ENCODE results near the gene FER.

FER gene

GRCh38 chr5:109078448-109078847, 330.8 kb downstream of the FER start:
- no peak overlapping the region for H3K4me3 ChIP-seq (replicated peaks; ENCODE audit: low read depth, low read length)
- TF ChIP-seq, protein P1, sequence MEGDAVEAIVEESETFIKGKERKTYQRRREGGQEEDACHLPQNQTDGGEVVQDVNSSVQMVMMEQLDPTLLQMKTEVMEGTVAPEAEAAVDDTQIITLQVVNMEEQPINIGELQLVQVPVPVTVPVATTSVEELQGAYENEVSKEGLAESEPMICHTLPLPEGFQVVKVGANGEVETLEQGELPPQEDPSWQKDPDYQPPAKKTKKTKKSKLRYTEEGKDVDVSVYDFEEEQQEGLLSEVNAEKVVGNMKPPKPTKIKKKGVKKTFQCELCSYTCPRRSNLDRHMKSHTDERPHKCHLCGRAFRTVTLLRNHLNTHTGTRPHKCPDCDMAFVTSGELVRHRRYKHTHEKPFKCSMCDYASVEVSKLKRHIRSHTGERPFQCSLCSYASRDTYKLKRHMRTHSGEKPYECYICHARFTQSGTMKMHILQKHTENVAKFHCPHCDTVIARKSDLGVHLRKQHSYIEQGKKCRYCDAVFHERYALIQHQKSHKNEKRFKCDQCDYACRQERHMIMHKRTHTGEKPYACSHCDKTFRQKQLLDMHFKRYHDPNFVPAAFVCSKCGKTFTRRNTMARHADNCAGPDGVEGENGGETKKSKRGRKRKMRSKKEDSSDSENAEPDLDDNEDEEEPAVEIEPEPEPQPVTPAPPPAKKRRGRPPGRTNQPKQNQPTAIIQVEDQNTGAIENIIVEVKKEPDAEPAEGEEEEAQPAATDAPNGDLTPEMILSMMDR (IDR thresholded peaks at IDR 0.05; ENCODE audit: low read length, missing control alignments): no peak
- DNase-seq (ENCODE audit: low read depth): no peak

DNA sequence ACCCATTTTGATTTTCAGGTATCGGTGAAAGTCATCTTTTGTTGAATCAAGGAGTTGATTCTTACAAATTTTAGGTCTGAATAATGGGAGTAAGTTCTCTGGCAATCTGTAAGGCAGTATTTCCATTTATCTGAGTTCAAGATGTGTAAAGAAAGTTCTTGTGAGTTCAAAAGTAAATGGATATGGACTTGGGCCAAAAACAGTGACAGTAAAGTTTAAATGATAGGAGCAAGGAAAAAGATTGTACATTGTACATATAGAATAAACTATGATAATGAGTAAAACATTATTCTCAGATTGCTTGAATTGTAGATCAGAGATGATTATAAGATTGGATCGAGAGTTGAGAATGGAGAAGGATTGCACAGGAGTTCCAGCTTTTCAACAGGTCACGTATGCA, 332.8 kb downstream of the FER start:
- TF ChIP-seq, protein P1 (IDR thresholded peaks at IDR 0.05; ENCODE audit: low read length, missing control alignments): no peak
- no peak for DNase-seq (ENCODE audit: low read depth)
- H3K4me3 ChIP-seq (replicated peaks; ENCODE audit: low read depth, low read length): no peak overlapping the region

GRCh38 chr5:109080896-109081295, 333.2 kb downstream of the FER start:
- TF ChIP-seq, protein P1 (IDR thresholded peaks at IDR 0.05; ENCODE audit: low read length, missing control alignments): no peak
- no peak for DNase-seq (ENCODE audit: low read depth)
- no peak overlapping the region for H3K4me3 ChIP-seq (replicated peaks; ENCODE audit: low read depth, low read length)

DNA sequence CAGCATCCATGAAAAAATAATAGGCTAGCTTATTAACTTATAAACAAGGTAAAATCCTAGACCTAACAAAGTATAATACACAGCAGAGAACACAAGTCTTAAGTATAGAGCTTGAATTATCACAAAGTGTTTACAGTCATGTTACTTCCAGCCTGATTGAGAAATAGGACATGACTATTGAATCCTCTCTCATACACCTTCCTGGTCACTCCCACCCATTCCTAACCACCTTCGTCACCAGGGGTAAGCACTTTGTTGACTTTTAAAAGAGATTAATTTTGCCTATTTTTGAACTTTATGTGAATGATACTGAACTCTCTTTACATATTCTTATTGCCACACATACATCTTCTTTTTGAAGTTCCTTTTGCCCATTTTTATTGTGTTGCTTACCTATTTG, 336.2 kb downstream of the FER start:
- TF ChIP-seq, protein P1 (IDR thresholded peaks at IDR 0.05; ENCODE audit: low read length, missing control alignments): no peak
- no peak overlapping the region for H3K4me3 ChIP-seq (replicated peaks; ENCODE audit: low read depth, low read length)
- DNase-seq (ENCODE audit: low read depth): no peak

DNA sequence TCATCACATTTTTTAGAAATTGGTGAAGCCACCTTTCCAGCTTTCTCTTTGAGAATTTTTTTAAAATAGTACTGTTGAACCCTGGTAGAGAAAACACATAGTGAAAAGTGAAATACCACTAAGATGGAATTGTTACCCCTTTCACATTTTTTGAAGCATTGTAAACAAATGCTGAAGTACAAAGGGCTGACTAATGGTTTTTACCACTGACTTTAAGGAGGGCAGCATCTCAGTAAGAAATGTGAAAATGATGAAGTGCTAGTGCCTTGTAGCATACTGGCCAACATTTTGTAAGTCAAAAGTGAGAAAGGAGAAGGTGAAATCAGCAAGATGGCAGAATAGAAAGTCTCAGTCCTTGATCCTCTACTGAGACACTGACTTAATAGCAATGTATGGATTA, 341.5 kb downstream of the FER start:
- DNase-seq (ENCODE audit: low read depth): no peak
- TF ChIP-seq, protein P1 (IDR thresholded peaks at IDR 0.05; ENCODE audit: low read length, missing control alignments): no peak
- no peak overlapping the region for H3K4me3 ChIP-seq (replicated peaks; ENCODE audit: low read depth, low read length)

GRCh38 chr5:109099081-109099480, 351.4 kb downstream of the FER start:
- H3K4me3 ChIP-seq (replicated peaks; ENCODE audit: low read depth, low read length): no peak overlapping the region
- TF ChIP-seq, protein P1 (IDR thresholded peaks at IDR 0.05; ENCODE audit: low read length, missing control alignments): no peak
- no peak for DNase-seq (ENCODE audit: low read depth)

DNA sequence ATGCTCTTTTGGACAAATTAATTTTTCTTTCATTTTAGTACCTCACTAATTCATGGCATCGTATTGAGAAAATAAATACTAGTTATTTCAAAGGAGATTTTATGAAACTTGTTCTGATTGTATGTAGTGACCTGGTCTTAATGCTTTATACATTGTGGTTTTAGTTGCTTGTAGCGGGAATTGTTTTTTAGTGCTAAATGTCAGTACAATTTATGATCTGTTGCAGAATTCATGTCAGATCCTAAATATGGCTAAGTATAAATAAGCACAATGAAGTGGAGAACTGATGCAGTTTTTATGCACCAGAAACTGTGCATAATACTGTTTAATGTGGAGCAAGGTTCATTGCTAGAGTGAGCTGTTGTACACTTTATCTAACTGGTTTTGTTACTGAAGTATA, 353.3 kb downstream of the FER start:
- H3K4me3 ChIP-seq (replicated peaks; ENCODE audit: low read depth, low read length): no peak overlapping the region
- no peak for DNase-seq (ENCODE audit: low read depth)
- TF ChIP-seq, protein P1 (IDR thresholded peaks at IDR 0.05; ENCODE audit: low read length, missing control alignments): no peak

Data from fibroblast of pulmonary artery (primary cell).